ENCODE data around the gene ADCY10. TPM values are rescaled to one million over a fixed set of nuclear protein-coding genes. Genes with fewer than 3 reads are reported as not detected.

ADCY10 gene
- total RNA-seq, 4 donors from 2014 or later = not detected

- Histone ChIP-seq H3K27ac (peak overlapping the region; percentile 39), H3K9me3 (no peaks in the 10 kb centered on the region), H3K27me3 (no peaks in the 10 kb centered on the region), H3K36me3 (peaks cover 21% of the 10 kb centered on the region), H3K4me3 (no peak overlapping the region), H3K4me1 (peaks cover 46% of the 10 kb centered on the region)
- no peak for TF ChIP-seq POLR2A (IDR thresholded peaks at IDR 0.05)
- peak; percentile 28 to 90 (median 88) for TF ChIP-seq POLR2AphosphoS5 (IDR thresholded peaks at IDR 0.05)
- peak in 1 of 2 donors; percentile 78 for DNase-seq (ENCODE audit: low spot score in 2 of 2)
- 58% methylated on average over 5 of the region's 5 CpGs for WGBS
Observed at GRCh38 chr1:167791281-167792187, 122.4 kb downstream of the ADCY10 start.

GRCh38 chr1:167790117-167790516 is 123.8 kb downstream of the ADCY10 start:
- no peaks in the 10 kb centered on the region for H3K27me3 ChIP-seq
- TF ChIP-seq POLR2A (IDR thresholded peaks at IDR 0.05) (no peak), POLR2AphosphoS5 (IDR thresholded peaks at IDR 0.05) (peak in 1 of 3 donors; percentile 16)
- WGBS = 44% methylated on average over 5 of the region's 5 CpGs
- H3K27ac ChIP-seq = peak overlapping the region; percentile 32
- peak; percentile 78 to 85 for DNase-seq (ENCODE audit: low spot score in 2 of 2)
- peaks cover 32% of the 10 kb centered on the region for H3K4me1 ChIP-seq
- no peaks in the 10 kb centered on the region for H3K9me3 ChIP-seq
- H3K4me3 ChIP-seq = no peak overlapping the region
- peaks cover 25% of the 10 kb centered on the region for H3K36me3 ChIP-seq

GRCh38 chr1:167789501-167789900 is 124.4 kb downstream of the ADCY10 start:
- WGBS = 77% methylated on average over 3 of the region's 3 CpGs
- TF ChIP-seq CTCF (IDR thresholded peaks at IDR 0.05) = no peak
- no peak for TF ChIP-seq POLR2A (IDR thresholded peaks at IDR 0.05)
- Histone ChIP-seq H3K36me3 (peaks cover 25% of the 10 kb centered on the region), H3K4me3 (no peak overlapping the region), H3K27ac (peak overlapping the region; percentile 32), H3K9me3 (no peaks in the 10 kb centered on the region), H3K27me3 (no peaks in the 10 kb centered on the region), H3K4me1 (peaks cover 31% of the 10 kb centered on the region)
- DNase-seq (ENCODE audit: low spot score in 2 of 2) = no peak

- Histone ChIP-seq H3K4me1 (peaks cover 26% of the 10 kb centered on the region), H3K27me3 (no peaks in the 10 kb centered on the region), H3K9me3 (no peaks in the 10 kb centered on the region), H3K36me3 (peaks cover 25% of the 10 kb centered on the region), H3K27ac (no peak overlapping the region), H3K4me3 (no peak overlapping the region)
- WGBS = 92% methylated on average over 5 of the region's 5 CpGs
- no peak for TF ChIP-seq EP300 (IDR thresholded peaks at IDR 0.05)
- TF ChIP-seq POLR2A (IDR thresholded peaks at IDR 0.05) = no peak
- TF ChIP-seq POLR2AphosphoS5 (IDR thresholded peaks at IDR 0.05) = no peak
- TF ChIP-seq CTCF (IDR thresholded peaks at IDR 0.05) = no peak
- DNase-seq (ENCODE audit: low spot score in 2 of 2) = no peak
Observed at GRCh38 chr1:167786502-167786901, 127.4 kb downstream of the ADCY10 start.

GRCh38 chr1:167784876-167785550 is 128.9 kb downstream of the ADCY10 start:
- 89% methylated on average over 3 of the region's 3 CpGs for WGBS
- no peak overlapping the region for H3K27ac ChIP-seq
- H3K4me1 ChIP-seq = peaks cover 11% of the 10 kb centered on the region
- peaks cover 31% of the 10 kb centered on the region for H3K36me3 ChIP-seq
- no peak for DNase-seq (ENCODE audit: low spot score in 2 of 2)
- H3K9me3 ChIP-seq = no peaks in the 10 kb centered on the region
- TF ChIP-seq POLR2AphosphoS5 (IDR thresholded peaks at IDR 0.05) = no peak
- no peak for TF ChIP-seq CTCF (IDR thresholded peaks at IDR 0.05)
- no peak for TF ChIP-seq EP300 (IDR thresholded peaks at IDR 0.05)
- TF ChIP-seq POLR2A (IDR thresholded peaks at IDR 0.05) = no peak
- no peak overlapping the region for H3K4me3 ChIP-seq
- H3K27me3 ChIP-seq = no peaks in the 10 kb centered on the region

- 95% methylated on average over 1 of the region's 1 CpG for WGBS
- Histone ChIP-seq H3K4me3 (no peak overlapping the region), H3K27me3 (no peaks in the 10 kb centered on the region), H3K36me3 (peaks cover 27% of the 10 kb centered on the region), H3K9me3 (no peaks in the 10 kb centered on the region), H3K27ac (no peak overlapping the region), H3K4me1 (no peaks in the 10 kb centered on the region)
- no peak for DNase-seq (ENCODE audit: low spot score in 2 of 2)
- TF ChIP-seq POLR2A (IDR thresholded peaks at IDR 0.05) = no peak
- no peak for TF ChIP-seq EP300 (IDR thresholded peaks at IDR 0.05)
- TF ChIP-seq POLR2AphosphoS5 (IDR thresholded peaks at IDR 0.05) = no peak
- no peak for TF ChIP-seq CTCF (IDR thresholded peaks at IDR 0.05)
Observed at GRCh38 chr1:167782946-167783345, 131.0 kb downstream of the ADCY10 start.
